Prostate gland (tissue), 1 donor: ENCODE data around the gene RYR2.

Experiments
- POLR2A ChIP-seq: fragments of 450-650 bp; IDR thresholded peaks from one replicate; pipeline ENCODE4 v1.6.1; 2016; ENCODE audit warnings: antibody characterized with exemption, mild to moderate bottlenecking
- POLR2AphosphoS5 ChIP-seq: sonication (generic); formaldehyde crosslinking; IDR thresholded peaks from one replicate; pipeline ENCODE4 v1.6.1; 2017; ENCODE audit warnings: antibody characterized with exemption

DNA sequence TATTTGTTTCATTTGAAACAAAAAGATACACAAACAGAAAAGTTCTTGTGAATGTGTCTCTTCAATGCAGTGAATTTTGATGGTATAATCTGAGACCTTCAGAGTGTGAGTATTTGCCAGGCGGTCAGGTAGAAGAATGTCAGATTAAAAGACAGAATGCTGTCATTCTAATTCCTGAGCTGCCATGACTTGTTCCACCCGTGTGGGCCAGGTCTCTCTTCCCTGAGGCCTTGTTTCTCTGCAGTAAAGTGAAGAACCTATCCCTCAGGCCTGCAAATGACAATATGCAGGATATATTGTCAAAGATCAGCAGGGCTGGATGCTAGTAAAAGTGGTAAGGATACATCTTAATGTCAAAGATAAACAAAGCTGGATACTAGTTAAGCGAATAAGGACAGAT, 737.4 kb downstream of the RYR2 start:
- TF ChIP-seq POLR2AphosphoS5: no peak
- no peak for TF ChIP-seq POLR2A
